ENCODE data around the gene METTL8.
"Not testable (repeated sequence)": the region's sequence is repeated elsewhere in the genome, so short reads cannot be mapped to it uniquely, and the experiment has no call there.

Gene METTL8

GRCh38 chr2:171422710-171423495 is 10.9 kb downstream of the METTL8 start:
- DNase-seq = not testable (repeated sequence)

GRCh38 chr2:171420728-171421563 is 12.8 kb downstream of the METTL8 start:
- no peak for DNase-seq

DNA sequence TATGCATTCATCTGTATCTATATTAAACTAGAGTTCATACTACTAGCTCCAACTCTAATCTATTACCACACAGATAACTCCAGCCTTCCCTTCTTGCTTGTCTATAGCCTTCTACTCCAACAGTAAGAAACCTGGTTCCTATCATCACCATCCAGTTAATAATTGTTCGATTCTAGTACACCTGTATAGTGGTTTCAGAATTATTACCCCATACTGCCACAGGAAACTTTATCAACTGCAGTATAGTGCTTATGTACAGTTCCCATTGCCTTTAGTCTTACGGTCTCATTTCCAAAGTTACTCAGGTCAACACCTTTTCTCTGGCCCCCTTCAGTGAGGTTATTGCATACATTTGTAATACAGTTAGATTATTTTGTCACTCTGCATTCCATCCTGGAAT is 14.5 kb downstream of the METTL8 start:
- no peak for DNase-seq

DNA sequence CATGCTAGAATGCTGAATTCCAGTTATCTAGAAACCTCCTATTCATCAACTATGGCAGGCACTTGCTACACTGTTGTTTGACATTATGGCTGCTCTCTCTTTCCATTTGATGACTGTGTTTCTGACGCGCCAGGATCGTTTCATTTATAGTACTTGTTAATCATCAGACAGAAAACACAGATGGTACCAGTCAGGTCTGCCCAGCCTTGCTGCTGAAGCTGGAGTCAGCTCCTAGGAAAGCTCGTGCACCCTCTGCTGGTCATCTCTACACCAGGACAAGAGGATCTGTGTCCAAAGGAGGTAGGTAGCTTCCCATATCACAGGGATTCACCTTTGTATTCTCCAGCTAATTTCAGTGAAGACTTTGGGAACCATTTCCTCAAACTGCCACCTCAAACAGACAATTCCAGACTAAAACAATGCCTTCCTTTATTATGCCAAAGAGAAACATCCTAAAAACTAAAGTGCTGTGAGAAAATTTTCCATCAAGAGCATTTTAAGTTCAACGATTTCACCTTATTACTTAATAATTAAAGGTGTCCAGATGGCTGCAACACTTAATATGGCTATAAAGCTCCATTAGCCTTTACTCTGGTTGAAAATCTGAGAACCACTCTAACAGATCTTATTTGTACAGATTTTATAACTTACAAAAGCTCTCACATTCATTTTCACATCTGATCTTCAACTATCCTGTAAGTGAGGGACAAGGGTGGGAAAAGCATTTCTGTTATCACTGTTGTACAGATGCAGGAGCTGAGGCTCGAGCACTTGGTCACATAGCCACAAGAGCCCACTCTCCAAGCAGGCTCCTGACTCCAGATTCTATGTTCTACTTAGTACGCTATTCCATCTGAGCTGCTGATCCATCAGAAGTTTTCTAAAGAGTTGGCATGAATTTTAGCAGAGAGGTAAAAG is 17.5 kb downstream of the METTL8 start:
- DNase-seq = peak; percentile 72

GRCh38 chr2:171414645-171415044 is 19.1 kb downstream of the METTL8 start:
- not testable (repeated sequence) for DNase-seq

- no peak for DNase-seq
Measured at GRCh38 chr2:171412571-171413175, 21.1 kb downstream of the METTL8 start.

- DNase-seq = no peak
Measured at GRCh38 chr2:171411791-171412483, 21.9 kb downstream of the METTL8 start.

DNA sequence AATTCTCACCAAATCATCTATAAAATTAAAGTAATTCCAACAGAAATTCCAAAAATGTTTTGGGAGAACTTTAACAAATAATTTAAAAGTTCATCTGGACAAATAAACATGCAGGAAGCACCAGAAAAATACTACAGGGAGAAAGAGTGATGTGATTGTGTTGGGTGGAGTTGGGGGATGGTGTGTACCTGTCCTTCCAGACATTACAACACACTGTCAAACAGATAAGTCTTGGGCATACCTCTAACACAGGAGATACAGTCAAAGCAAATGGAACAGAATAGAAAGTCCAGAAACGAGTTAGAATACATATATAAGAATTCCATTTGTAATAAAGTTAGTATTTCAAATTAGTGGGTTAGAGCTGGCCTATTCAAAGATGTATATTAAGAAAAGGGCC is 22.6 kb downstream of the METTL8 start:
- no peak for DNase-seq

- no peak for DNase-seq
Measured at GRCh38 chr2:171410624-171411023, 23.2 kb downstream of the METTL8 start.

GRCh38 chr2:171410101-171410500 is 23.7 kb downstream of the METTL8 start:
- no peak for DNase-seq

- no peak for DNase-seq
Measured at GRCh38 chr2:171409436-171409971, 24.3 kb downstream of the METTL8 start.

GRCh38 chr2:171407676-171408044 is 26.1 kb downstream of the METTL8 start:
- DNase-seq = no peak

GRCh38 chr2:171407030-171407675 is 26.6 kb downstream of the METTL8 start:
- DNase-seq = no peak

- DNase-seq = no peak
Measured at GRCh38 chr2:171406044-171406443, 27.7 kb downstream of the METTL8 start.

DNA sequence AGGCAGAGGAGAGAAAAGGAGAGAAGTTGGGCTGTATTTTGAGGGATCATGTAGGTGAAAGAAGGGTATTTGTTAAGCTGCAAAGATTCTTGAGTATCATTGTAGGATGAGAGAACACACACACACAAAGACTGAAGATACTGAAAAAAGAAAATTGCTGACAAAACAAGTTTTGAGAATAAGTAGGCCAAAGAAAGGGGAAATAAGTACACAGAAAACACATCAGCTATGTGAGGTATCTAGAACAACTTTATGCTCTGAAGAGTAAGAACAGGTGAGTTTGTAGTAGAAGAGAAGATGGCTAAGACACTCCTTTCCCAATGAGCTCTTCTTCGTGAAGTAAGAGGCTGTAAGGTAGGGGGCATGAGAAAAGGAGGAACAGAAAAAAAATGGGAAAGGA is 28.2 kb downstream of the METTL8 start:
- DNase-seq = no peak

DNA sequence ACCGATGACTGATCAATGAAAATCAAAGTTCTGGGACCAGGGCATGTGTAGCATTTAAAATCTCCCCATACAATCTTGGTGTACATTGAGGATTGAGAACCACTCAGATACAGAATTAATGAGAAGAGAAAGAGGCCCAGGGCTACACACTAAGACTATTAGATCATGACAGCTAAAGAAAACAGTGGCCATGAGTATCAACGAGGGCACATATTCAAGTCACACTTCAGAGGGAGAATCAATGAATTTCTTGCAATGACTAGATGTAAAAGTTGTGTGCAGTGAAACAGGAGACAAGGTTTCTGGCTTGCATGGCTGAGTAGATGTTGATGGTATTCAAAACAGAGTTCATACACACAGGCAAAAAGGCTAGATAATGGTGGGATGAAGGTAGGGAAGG is 29.1 kb downstream of the METTL8 start:
- DNase-seq = no peak

GRCh38 chr2:171404261-171404660 is 29.5 kb downstream of the METTL8 start:
- no peak for DNase-seq

GRCh38 chr2:171402906-171403580 is 30.7 kb downstream of the METTL8 start:
- DNase-seq = no peak

DNA sequence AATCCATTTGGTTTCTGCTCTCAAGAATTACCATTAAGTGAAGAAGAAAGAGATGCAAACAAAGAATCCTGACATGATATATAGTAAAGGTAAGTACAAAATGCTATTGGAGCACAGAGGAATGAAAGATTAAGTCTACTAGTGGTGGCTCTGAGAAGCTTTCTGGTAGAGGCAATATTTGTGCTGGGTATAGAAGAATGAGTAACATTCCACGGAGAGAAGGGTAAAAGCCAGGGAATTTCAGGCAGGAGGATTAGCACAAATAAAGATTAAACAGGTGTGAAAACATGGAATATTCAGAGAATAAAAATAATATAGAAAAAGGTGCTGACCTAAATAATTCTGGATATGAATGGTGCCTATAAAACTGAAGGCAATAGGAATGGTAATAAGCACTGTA is 31.8 kb downstream of the METTL8 start:
- DNase-seq = no peak

GRCh38 chr2:171400395-171400794 is 33.4 kb downstream of the METTL8 start:
- no peak for DNase-seq

DNA sequence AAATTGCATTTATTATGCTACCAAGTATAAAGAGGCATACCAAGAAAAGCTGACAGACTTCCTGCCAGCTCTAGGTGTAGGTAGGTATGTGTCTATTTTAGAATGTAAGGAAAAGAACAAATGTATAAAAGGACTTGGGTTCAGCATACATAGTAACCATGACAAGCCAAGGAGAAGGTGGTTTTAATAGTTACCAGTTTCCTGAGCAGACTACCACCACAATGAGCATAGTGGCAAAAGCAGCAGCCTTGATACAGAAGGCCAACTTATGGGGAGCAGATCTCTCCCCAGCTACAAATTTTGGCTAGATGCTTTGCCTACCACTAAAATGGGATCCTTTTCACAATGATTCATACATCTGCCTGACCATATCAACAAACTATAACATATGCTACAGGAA is 34.5 kb downstream of the METTL8 start:
- no peak for DNase-seq

Measured in NCI-H1092 (cell line).